Measurements from ENCODE around the gene OR4N5. TPM values are rescaled to one million over a fixed set of nuclear protein-coding genes. Genes with fewer than 3 reads are reported as not detected.

OR4N5 gene
- total RNA-seq, 1 donor from 2014 or later: not detected

DNA sequence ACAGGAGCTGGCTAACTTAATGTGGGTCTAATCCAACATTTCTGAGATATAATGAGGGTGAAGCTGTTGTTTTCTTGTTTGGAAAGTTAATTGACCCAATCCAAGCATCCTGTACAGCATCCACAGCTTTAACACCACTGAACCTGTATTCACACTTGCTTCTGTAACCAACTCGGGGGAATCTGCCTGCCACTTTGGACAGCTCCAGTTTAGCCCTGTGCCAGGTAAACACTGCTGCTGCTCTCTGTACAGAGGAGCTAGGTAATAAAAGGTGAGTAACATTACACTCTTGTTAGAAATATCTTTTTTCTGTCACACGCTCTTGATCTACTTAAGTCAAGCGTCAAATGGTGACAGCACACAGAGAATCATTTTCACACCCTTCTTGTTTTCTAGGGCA lies 52.8 kb downstream of the OR4N5 start:
- DNase-seq (ENCODE audit: low spot score in 2 of 2): no peak
- no peak for FAIRE-seq

DNA sequence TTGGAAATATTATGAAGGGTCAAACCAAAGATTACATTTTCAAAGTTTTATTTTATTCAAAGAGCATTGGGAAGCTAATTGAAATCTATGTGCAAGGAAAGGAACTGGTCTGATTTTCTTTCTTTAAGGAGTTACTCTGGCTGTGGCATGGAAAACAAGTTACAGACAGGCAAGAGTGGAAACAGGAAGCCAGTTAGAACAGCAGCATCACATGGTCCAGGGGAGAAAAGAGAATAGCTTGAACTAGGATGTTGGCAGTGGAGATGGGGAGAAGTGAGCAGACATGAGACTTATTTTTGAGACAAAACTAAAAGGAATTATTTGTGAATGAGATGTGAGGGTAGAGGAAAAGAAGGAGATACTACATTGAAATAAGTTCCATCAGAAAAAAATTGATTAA lies 55.5 kb downstream of the OR4N5 start:
- DNase-seq (ENCODE audit: low spot score in 2 of 2) (no peak), FAIRE-seq (no peak)

Small RNA genes lying within 50 kb of the gene (small RNA-seq; reads per million reads assigned to genes)
- gene GTF2IP22: not detected
- not detected for gene RNA5SP380

Other genes starting within 250 kb of the OR4N5 start
- not detected for gene OR4K5, start 218.2 kb upstream of the OR4N5 start, total RNA-seq
- not detected for gene OR4K1, start 207.9 kb upstream of the OR4N5 start, total RNA-seq
- gene OR4K15, start 163.2 kb upstream of the OR4N5 start, total RNA-seq: not detected
- not detected for gene OR4Q2, start 136.7 kb upstream of the OR4N5 start, total RNA-seq
- not detected for gene OR4K14, start 119.5 kb upstream of the OR4N5 start, total RNA-seq
- gene OR4K13, start 102.8 kb upstream of the OR4N5 start, total RNA-seq: not detected
- gene OR4L1, start 78.8 kb upstream of the OR4N5 start, total RNA-seq: not detected
- gene OR4K17, start 28.1 kb upstream of the OR4N5 start, total RNA-seq: not detected
- gene OR11G2, start 52.1 kb downstream of the OR4N5 start, total RNA-seq: not detected
- gene OR11H6, start 84.9 kb downstream of the OR4N5 start, total RNA-seq: not detected
- gene OR11H7, start 90.2 kb downstream of the OR4N5 start, total RNA-seq: not detected
- gene OR11H4, start 100.5 kb downstream of the OR4N5 start, total RNA-seq: not detected
- 30.6 TPM for gene TTC5, start 167.1 kb downstream of the OR4N5 start, total RNA-seq
- gene CCNB1IP1, start 194.5 kb downstream of the OR4N5 start, total RNA-seq: 86.0 TPM
- 20.8 TPM for gene PARP2, start 204.8 kb downstream of the OR4N5 start, total RNA-seq

Measured in frontal cortex (tissue), 4 donors.